ENCODE data around the gene HEXIM2. TPM values are rescaled to one million over a fixed set of nuclear protein-coding genes. Genes with fewer than 3 reads are reported as not detected.

HEXIM2 gene
- total RNA-seq, 1 experiment from 2014 or later, result 22.4 TPM

DNA sequence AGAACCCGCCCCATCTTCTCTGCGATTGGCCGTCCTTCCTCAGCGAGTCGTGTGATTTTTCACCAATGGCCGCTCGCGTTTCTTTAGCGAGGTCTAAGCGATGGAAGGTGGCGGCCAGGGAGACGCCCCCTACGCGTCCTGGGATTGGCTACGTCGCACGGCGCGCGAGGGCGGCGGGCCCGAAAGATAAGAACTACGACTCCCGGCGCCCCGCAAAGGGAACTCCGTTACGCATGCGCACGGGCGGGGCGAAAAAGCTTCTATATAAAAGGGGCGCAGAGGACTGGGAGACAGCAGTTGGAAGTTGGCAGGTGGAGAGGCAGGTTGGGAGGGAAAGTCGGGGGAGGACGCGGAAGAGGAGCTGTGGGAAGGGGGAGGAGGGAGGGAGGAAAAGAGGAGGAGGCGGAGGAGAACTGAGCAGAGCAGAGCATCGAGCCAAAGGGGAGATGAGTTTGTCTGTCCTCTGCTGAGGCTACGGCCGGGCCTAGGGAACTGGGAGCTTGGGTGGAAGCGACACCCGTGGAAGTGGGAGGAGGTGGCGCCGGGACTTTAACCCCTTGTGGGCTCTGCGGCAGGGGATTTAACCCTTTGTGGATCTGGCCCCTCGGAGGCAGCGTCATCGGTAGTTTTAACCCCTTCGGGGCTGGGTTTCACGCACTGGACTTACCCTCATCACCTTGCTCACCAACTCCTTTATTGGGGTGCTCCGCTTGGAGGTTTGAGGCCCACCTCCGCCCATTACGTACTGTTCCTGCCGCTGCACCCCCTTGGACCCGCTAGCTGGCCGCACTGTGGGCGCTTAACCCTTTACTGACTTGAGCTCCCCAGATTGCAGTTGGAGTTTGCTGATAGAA is 13.3 kb upstream of the HEXIM2 start, which contains the start of gene HEXIM1:
TSS of gene HEXIM1 (plus strand) at position 293 of the 854 bp plus-strand sequence. CDS start 716 bp downstream, outside the sequence.
- peak within 1 kb of the TSS; percentile 88 for H3K4me2 ChIP-seq
- no peaks in the 10 kb centered on the region for H4K20me1 ChIP-seq (ENCODE audit: insufficient read depth)
- peak; percentile 98 for DNase-seq
- peaks cover 12% of the 10 kb centered on the region; the same call in 1 of the 2 replicates for H3K36me3 ChIP-seq (ENCODE audit: low read depth)
- H3K4me1 ChIP-seq (replicated peaks; ENCODE audit: insufficient read depth), result peaks cover 27% of the 10 kb centered on the region
- peak within 1 kb of the TSS; percentile 67 for H2AFZ ChIP-seq
- H3K9me3 ChIP-seq (ENCODE audit: insufficient read depth, low read depth), result no peaks in the 10 kb centered on the region
- peak within 1 kb of the TSS; percentile 92 for H3K27ac ChIP-seq
- ChIA-PET POLR2A (ENCODE audit: unreplicated experiment) (interaction anchor here (0.5 to 2.4 kb wide), 13 partner anchors 10 to 216 kb away, joined by 3 to 42 read pairs (median 11); partner anchors contain the start of gene HEXIM2), CTCF (interaction anchor here (0.5 to 5.7 kb wide), 9 partner anchors 10 to 277 kb away, joined by 3 to 66 read pairs (median 6); partner anchors contain the start of gene ACBD4)
- intact Hi-C loops (cut with micrococcal nuclease; ENCODE audit: unreplicated experiment), result loop anchor here (1.0 to 5.0 kb wide), 5 partner anchors 13 to 279 kb away; partner anchors contain the start of gene HEXIM2
- peaks cover 48% of the 10 kb centered on the region for H3F3A ChIP-seq (ENCODE audit: insufficient read depth, low read depth)
- BruUV-seq (replicated peaks), result no TSS peak
- TF ChIP-seq EZH2 (IDR thresholded peaks at IDR 0.05; ENCODE audit: low read depth), result no peak
- no peak for TF ChIP-seq CTCF (conservative IDR thresholded peaks at IDR 0.05)
- peak within 1 kb of the TSS; percentile 86 for H3K4me3 ChIP-seq
- H3K9me2 ChIP-seq (ENCODE audit: insufficient read depth), result no peaks in the 10 kb centered on the region
- peaks cover 55% of the 10 kb centered on the region for H3K79me2 ChIP-seq (ENCODE audit: low read depth)
- H3K27me3 ChIP-seq (ENCODE audit: insufficient read depth, low read depth), result no peaks in the 10 kb centered on the region

- POLR2A ChIA-PET (ENCODE audit: unreplicated experiment), result interaction anchor here (0.6 to 2.4 kb wide), 8 partner anchors 9 to 107 kb away, joined by 3 to 42 read pairs (median 15); partner anchors contain the start of gene HEXIM2
- intact Hi-C loops (cut with micrococcal nuclease; ENCODE audit: unreplicated experiment), result loop anchor here (1.0 to 5.0 kb wide), 3 partner anchors 48 to 278 kb away; no protein-coding TSS in a partner anchor
- H2AFZ ChIP-seq, result no peak overlapping the region
Observed at GRCh38 chr17:45149037-45149668, 12.5 kb upstream of the HEXIM2 start.

More at GRCh38 chr17:45149037-45149668, 12.5 kb upstream of the HEXIM2 start:
- Histone ChIP-seq H4K20me1 (ENCODE audit: insufficient read depth) (no peaks in the 10 kb centered on the region), H3K36me3 (ENCODE audit: low read depth) (peaks cover 12% of the 10 kb centered on the region; the same call in 1 of the 2 replicates), H3K9me2 (ENCODE audit: insufficient read depth) (no peaks in the 10 kb centered on the region), H3F3A (ENCODE audit: insufficient read depth, low read depth) (peaks cover 48% of the 10 kb centered on the region), H3K27ac (peak overlapping the region; percentile 56), H3K27me3 (ENCODE audit: insufficient read depth, low read depth) (no peaks in the 10 kb centered on the region), H3K79me2 (ENCODE audit: low read depth) (peaks cover 55% of the 10 kb centered on the region), H3K9me3 (ENCODE audit: insufficient read depth, low read depth) (no peaks in the 10 kb centered on the region), H3K4me2 (peak overlapping the region; percentile 88), H3K4me3 (peak overlapping the region; percentile 86), H3K4me1 (replicated peaks; ENCODE audit: insufficient read depth) (peaks cover 27% of the 10 kb centered on the region)
- CTCF ChIA-PET, result interaction anchor here (0.5 to 5.7 kb wide), 13 partner anchors 10 to 276 kb away, joined by 3 to 66 read pairs (median 6); partner anchors contain the start of gene ACBD4
- peak; percentile 76 to 84 for DNase-seq
- peak; percentile 92 for TF ChIP-seq CTCF (conservative IDR thresholded peaks at IDR 0.05)
- no peak for TF ChIP-seq EZH2 (IDR thresholded peaks at IDR 0.05; ENCODE audit: low read depth)
- BruUV-seq (replicated peaks), result TSS peak; percentile 68

Measured in PC-9 (cell line).